HG02852 (cell line): ENCODE results near the gene GALNTL6.

Experiments used
- ATAC-seq: cut with Tn5 transposase; IDR thresholded peaks from one replicate; pipeline ENCODE4 v1.9.1; 2021; ENCODE audit warnings: mild to moderate bottlenecking, moderate library complexity; ENCODE audit not compliant: unreplicated experiment

GALNTL6 gene

GRCh38 chr4:172650758-172651530 is 837.7 kb downstream of the GALNTL6 start:
- no peak for ATAC-seq

- no peak for ATAC-seq
These were observed 838.8 kb downstream of the GALNTL6 start for GRCh38 chr4:172651961-172652360.

DNA sequence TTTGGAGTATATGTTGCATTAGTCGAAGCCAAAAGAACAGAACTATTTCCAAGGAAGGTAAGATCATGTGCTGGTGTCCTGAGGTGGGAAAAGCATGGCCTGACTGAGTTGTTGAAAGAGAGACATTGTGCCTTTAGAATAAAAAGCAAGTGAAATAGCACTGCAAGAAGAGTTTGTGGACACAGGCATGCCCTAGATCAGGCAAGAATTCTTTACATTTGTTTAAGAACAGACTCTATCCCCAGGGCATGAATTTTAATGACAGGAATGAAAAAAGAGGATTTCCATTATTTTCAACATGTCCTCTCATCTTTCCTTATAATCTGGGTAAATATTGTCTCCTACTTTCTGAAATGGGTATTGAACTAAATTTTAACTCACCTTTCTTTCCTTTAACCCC is 839.2 kb downstream of the GALNTL6 start:
- no peak for ATAC-seq

- ATAC-seq = no peak
These were observed 840.5 kb downstream of the GALNTL6 start for GRCh38 chr4:172653676-172654075.

- ATAC-seq = no peak
These were observed 841.3 kb downstream of the GALNTL6 start for GRCh38 chr4:172654457-172654856.

DNA sequence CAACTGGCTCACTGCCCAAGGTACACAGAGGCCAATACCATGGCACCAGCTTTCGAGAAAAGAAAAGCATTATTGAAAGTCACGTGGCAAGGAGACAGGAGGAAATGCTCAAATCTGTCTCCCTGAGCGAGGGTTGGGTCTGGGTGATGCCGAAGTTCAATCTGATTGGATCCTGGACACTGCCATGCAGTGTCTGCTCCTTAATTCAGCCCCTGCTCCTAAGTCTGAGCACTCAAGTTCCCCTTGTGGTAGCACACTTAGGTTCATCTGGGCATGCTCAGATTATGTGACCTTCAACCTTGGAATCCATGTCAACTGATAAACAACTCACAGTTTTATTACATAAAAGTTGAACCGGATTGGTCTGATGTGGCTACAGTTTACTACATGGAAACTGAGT is 842.9 kb downstream of the GALNTL6 start:
- no peak for ATAC-seq

- ATAC-seq = no peak
These were observed 843.9 kb downstream of the GALNTL6 start for GRCh38 chr4:172657081-172657480.

DNA sequence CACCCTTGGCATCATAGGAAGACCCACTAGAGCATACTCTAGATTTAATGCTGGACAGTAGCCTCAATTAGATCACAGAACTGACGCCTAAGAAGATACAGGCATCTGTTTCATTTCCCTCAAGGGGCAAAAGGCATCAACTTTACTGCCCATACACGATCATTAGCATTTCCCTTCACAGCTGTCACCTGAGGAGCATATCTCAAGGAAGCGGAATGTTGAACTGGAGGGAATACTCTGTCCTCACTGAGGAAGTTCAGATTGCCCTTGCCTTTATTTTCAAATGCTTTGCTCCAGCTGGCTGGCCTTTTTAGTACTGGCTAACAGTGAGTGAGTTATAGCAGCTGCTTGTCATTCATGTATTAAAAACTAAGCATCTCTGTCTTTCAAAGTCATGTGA is 847.0 kb downstream of the GALNTL6 start:
- no peak for ATAC-seq

- ATAC-seq = no peak
These were observed 848.9 kb downstream of the GALNTL6 start for GRCh38 chr4:172662113-172662512.

- ATAC-seq = no peak
These were observed 853.6 kb downstream of the GALNTL6 start for GRCh38 chr4:172666711-172667368.

GRCh38 chr4:172674811-172675210 is 861.6 kb downstream of the GALNTL6 start:
- no peak for ATAC-seq

DNA sequence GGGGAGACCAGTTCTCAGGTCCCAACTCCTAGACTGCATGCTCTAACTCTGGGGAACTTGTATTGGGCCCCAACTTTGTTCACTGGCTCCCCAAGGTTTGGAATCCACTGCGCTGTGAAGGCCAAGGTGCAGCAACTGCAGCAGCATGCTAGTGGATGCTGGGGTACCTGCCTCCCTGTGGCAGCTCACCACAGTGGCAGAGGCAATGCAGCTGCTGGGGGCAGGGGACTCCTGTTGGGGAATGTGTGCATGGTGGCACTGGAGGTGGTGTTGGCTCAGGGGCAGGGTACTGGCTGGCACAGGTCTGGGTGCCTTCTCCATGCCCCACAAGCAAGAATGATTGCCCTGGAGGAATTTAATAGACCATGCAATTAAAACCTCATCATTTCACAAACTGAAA is 862.0 kb downstream of the GALNTL6 start:
- ATAC-seq = no peak

DNA sequence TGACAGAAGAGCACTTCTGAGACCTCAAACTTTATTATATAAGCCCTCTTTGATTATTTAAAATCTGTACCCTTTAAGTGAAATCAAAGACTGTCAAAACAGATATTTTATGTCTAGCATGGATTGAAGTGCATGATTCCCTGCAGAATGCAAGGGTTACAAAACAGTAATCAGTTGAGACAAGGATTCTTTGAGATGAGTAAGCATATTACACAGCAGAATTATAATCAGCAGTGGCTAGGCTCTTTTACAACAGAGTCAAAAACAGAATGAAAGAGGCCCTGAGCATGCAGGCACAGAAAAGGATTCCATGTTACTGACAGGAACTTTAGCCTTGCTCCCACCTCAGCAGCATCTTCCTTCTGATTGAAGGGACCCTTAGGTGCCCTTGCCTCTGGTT is 867.5 kb downstream of the GALNTL6 start:
- no peak for ATAC-seq

DNA sequence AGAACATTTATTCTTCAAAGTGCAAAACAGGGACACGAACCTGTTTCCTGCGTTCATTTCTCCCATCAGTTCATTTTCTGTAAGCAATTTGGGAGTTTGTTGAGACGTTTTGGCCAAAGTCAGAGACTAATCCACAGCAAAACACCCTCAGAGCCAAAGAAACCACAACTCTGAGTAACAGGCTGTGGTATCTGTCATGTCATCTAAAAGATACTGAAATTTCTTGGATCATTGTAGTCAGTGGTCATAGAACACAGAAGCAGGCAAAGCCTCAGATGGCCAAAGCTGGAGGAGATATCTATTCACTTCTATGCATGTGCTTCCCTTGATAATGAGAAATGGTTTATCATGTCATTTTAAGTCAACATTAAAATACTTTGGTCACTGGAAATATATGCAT is 869.8 kb downstream of the GALNTL6 start:
- ATAC-seq = no peak

DNA sequence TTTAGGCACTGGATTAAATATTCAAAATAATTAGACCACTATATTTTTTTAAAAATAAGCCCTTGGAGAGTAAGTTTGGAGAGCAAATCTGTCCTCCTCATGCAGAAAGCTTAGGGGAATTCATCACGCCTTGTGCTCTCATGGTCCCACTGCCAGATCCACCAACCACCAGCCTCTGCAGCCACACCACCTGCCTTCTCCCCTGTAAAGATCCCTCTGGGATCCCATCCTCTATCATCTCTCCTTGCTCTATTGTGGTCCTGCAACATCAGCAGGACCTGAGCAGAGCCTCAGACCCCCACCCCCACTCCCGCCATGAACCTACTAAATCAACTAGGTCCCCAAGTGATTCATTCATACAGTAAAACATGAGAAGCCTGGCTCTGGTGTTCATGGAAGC is 872.8 kb downstream of the GALNTL6 start:
- no peak for ATAC-seq

- no peak for ATAC-seq
These were observed 875.3 kb downstream of the GALNTL6 start for GRCh38 chr4:172688534-172688933.

- ATAC-seq = no peak
These were observed 878.3 kb downstream of the GALNTL6 start for GRCh38 chr4:172691552-172691951.

DNA sequence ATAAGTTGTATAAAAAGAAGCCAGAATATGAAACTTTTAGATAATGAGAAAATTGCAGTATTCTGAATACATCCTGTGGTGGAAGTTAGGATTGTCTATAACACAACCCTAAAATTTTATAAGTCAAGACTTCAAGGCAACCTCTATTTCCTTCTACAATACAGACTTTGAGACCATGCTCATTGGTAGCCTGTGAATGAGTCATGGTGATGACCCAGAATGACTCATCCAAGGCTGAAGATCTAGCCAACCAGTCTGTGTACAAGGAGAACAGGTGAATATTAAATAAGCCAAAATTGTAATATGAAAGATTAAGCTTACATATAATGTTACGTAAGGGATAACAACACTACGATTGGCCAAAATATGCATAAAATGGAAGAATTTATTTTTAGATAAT is 879.5 kb downstream of the GALNTL6 start:
- no peak for ATAC-seq

DNA sequence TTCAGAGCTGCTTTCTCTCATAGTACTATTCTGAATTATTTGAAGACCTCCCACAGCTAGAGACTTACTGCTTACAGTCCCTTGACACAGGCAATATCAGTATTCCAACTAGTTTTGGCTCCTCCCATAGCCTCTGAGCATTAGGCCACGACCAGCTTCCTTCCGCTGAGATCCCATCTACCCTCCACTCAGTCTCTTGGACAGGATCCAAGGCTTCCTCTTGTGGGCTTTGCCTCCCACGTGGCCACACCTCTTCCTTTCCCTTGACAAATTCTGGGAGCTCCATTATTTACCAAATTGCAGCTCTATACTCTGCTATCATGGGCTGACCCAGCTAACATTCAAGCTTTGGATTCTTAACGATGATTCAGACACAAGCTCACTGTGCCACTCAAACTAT is 885.1 kb downstream of the GALNTL6 start:
- no peak for ATAC-seq

DNA sequence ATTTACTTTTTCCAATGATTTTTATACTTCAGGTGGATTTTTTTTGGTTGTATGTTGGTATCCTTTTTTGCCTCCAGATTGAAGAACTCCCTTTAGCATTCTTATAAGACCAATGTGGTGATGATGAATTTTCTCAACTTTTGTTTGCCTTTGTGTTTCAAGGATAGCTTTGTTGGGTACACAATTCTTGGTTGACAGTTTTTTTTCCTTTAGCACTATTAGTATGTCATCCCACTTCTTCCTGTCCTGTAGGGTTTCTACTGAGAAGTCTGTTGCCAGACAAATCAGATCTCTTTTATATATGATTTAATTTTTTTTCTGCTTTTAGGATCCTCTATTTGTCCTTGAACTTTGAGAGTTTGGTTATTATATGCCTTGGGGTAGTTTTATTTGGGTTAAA is 892.4 kb downstream of the GALNTL6 start:
- ATAC-seq = no peak

DNA sequence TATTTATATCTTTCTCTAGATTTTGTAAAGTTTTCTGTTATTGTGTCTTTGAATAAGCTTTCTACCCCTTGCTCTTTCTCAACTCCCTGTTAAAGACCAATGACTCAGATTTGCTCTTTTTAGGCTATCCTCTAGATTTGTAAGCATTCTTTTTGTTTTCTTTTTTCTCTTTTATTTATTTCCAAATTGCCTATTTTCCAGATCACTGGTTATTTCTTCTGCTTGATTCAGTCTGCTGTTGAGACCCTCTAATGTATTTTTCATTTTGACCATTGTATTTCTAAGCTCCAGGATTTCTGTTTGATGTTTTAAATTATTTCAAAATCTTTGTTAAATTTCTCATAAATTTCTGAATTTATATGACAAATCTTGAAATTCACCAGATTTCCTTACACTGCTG is 892.8 kb downstream of the GALNTL6 start:
- no peak for ATAC-seq

- ATAC-seq = no peak
These were observed 894.4 kb downstream of the GALNTL6 start for GRCh38 chr4:172707622-172708021.

- no peak for ATAC-seq
These were observed 895.0 kb downstream of the GALNTL6 start for GRCh38 chr4:172708184-172708583.
